Mesendoderm (in vitro differentiated cells): Measurements from ENCODE around the gene KRT6A.
"Not testable (repeated sequence)": the region's sequence is repeated elsewhere in the genome, so short reads cannot be mapped to it uniquely, and the experiment has no call there.

Source experiments
- DNase-seq: peaks from one replicate; pipeline ENCODE4 v3.0.0; 2013
- H2AK5ac ChIP-seq: 2 replicates; pipeline ENCODE4 v1.6.1; 2013; ENCODE audit warnings: low read length, inconsistent platforms
- H2BK120ac ChIP-seq: 2 replicates; pipeline ENCODE4 v1.6.1; 2013; ENCODE audit warnings: low read depth, mild to moderate bottlenecking, low read length, moderate library complexity, mixed read lengths
- H2BK15ac ChIP-seq: replicated peaks from 2 replicates; pipeline ENCODE4 v1.6.1; 2013; ENCODE audit warnings: low read depth, mild to moderate bottlenecking, moderate library complexity
- H2BK5ac ChIP-seq: 2 replicates; pipeline ENCODE4 v1.6.1; 2013; ENCODE audit warnings: low read length, inconsistent platforms
- H3K18ac ChIP-seq: 2 replicates; pipeline ENCODE4 v1.6.1; 2013; ENCODE audit warnings: mild to moderate bottlenecking, low read length, mixed read lengths
- H3K23ac ChIP-seq: one replicate; pipeline ENCODE4 v1.6.1; 2013; ENCODE audit warnings: low read length
- H3K27ac ChIP-seq: 2 replicates; pipeline ENCODE4 v1.5.1; 2013; ENCODE audit warnings: low read depth, mild to moderate bottlenecking, inconsistent platforms, low read length, moderate library complexity
- H3K27me3 ChIP-seq: 2 replicates; pipeline ENCODE4 v1.6.1; 2013; ENCODE audit warnings: low read length, control low read depth, mild to moderate bottlenecking, inconsistent platforms; ENCODE audit not compliant: insufficient read depth, poor library complexity
- H3K36me3 ChIP-seq: 2 replicates; pipeline ENCODE4 v1.6.1; 2013; ENCODE audit warnings: low read length, inconsistent platforms; ENCODE audit not compliant: control insufficient read depth, insufficient read depth
- H3K4ac ChIP-seq: one replicate; pipeline ENCODE4 v1.6.1; 2013; ENCODE audit warnings: low read depth, mild to moderate bottlenecking, low read length, moderate library complexity
- H3K4me1 ChIP-seq: 2 replicates; pipeline ENCODE4 v1.6.1; 2013; ENCODE audit warnings: low read depth, low read length, inconsistent platforms; ENCODE audit not compliant: control insufficient read depth
- H3K4me2 ChIP-seq: 2 replicates; pipeline ENCODE4 v1.6.1; 2013; ENCODE audit warnings: low read length
- H3K4me3 ChIP-seq: 2 replicates; pipeline ENCODE4 v1.5.1; 2013; ENCODE audit warnings: mild to moderate bottlenecking, low read length
- H3K56ac ChIP-seq: one replicate; pipeline ENCODE4 v1.6.1; 2013; ENCODE audit warnings: low read length
- H3K79me1 ChIP-seq: 2 replicates; pipeline ENCODE4 v1.6.1; 2013; ENCODE audit warnings: low read length, inconsistent platforms
- H3K79me2 ChIP-seq: 2 replicates; pipeline ENCODE4 v1.6.1; 2013; ENCODE audit warnings: mild to moderate bottlenecking, low read length; ENCODE audit not compliant: control insufficient read depth, insufficient read depth
- H3K9ac ChIP-seq: 2 replicates; pipeline ENCODE4 v1.6.1; 2013; ENCODE audit warnings: low read length, inconsistent platforms
- H4K5ac ChIP-seq: one replicate; pipeline ENCODE4 v1.6.1; 2013; ENCODE audit warnings: low read length
- H4K8ac ChIP-seq: one replicate; pipeline ENCODE4 v1.6.1; 2013; ENCODE audit warnings: low read depth, mild to moderate bottlenecking, control low read depth, low read length, moderate library complexity
- WGBS: extraction: QIAGEN DNeasy Blood & Tissue Kit; methylation state at CpG from one replicate; pipeline ENCODE4 v1.1.7; 2013; ENCODE audit warnings: low lambda C conversion rate, missing lambda C conversion rate; ENCODE audit not compliant: insufficient coverage; ENCODE audit errors: extremely low coverage; 5-methylcytosine and 5-hydroxymethylcytosine counted together

Gene KRT6A

DNA sequence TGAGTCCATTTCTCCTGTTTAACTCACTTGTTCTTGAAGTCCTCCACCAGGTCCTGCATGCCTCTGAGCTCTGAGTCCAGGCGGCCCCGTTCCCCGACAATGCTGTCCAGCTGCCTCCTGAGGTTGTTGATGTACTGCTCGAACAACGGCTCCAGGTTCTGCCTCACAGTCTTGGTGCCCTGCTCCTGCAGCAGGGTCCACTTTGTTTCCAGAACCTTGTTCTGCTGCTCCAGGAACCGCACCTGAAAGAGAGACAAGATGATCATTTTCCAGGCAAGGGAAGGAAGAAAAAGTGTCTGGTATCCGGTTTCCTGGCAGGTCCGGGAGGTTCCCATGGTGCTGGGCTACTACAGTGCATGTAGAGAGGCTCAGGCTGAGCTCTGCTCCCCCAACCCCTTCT is 1.6 kb downstream of the KRT6A start:
- not testable (repeated sequence) for H2BK15ac ChIP-seq, DNase-seq

DNA sequence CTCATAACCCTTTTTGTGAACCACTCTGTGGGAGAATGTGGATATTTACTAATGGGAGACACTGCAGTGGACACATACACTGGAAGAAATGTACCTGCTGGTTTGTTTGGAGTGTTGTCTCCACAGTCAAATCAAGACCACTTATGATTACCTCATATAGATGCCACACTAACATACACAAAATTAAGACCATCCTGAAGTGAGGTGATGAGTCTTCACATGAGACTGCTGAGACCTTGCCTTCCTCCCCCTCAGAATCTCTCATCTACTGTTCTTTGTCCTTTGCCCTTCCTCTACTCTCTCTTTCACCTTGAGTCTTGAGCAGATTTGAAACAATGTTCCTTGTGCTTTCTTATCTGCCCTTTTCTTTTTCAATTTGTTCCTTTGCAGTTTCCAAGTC is 4.3 kb downstream of the KRT6A start:
- Histone ChIP-seq H3K4me3 (no peak overlapping the region), H2BK120ac (no peak overlapping the region), H2AK5ac (no peak overlapping the region), H2BK5ac (no peak overlapping the region), H3K4me2 (no peak overlapping the region), H3K27ac (no peak overlapping the region), H3K23ac (no peak overlapping the region), H3K56ac (no peak overlapping the region), H3K9ac (no peak overlapping the region), H3K36me3 (no peaks in the 10 kb centered on the region), H3K18ac (no peak overlapping the region), H3K79me2 (no peaks in the 10 kb centered on the region), H3K4me1 (no peaks in the 10 kb centered on the region), H3K79me1 (no peaks in the 10 kb centered on the region), H3K4ac (no peak overlapping the region), H2BK15ac (no peak overlapping the region), H4K8ac (no peak overlapping the region), H4K5ac (no peak overlapping the region), H3K27me3 (no peaks in the 10 kb centered on the region)
- DNase-seq, result no peak

More for the DNA sequence above, 1.6 kb downstream of the KRT6A start:
- not testable (repeated sequence) for H3K9ac ChIP-seq, H3K4me3 ChIP-seq, H3K36me3 ChIP-seq, H2BK5ac ChIP-seq, H3K56ac ChIP-seq, H3K18ac ChIP-seq, H2BK120ac ChIP-seq, H3K27ac ChIP-seq, H3K4me2 ChIP-seq, H3K27me3 ChIP-seq, H3K79me1 ChIP-seq, H3K79me2 ChIP-seq, H3K4ac ChIP-seq, H4K5ac ChIP-seq, H4K8ac ChIP-seq, H3K23ac ChIP-seq, H2AK5ac ChIP-seq
- H3K4me1 ChIP-seq, result peaks cover 21% of the 10 kb centered on the region
- no CpG with 5 or more reads among the region's 8 CpGs for WGBS

DNA sequence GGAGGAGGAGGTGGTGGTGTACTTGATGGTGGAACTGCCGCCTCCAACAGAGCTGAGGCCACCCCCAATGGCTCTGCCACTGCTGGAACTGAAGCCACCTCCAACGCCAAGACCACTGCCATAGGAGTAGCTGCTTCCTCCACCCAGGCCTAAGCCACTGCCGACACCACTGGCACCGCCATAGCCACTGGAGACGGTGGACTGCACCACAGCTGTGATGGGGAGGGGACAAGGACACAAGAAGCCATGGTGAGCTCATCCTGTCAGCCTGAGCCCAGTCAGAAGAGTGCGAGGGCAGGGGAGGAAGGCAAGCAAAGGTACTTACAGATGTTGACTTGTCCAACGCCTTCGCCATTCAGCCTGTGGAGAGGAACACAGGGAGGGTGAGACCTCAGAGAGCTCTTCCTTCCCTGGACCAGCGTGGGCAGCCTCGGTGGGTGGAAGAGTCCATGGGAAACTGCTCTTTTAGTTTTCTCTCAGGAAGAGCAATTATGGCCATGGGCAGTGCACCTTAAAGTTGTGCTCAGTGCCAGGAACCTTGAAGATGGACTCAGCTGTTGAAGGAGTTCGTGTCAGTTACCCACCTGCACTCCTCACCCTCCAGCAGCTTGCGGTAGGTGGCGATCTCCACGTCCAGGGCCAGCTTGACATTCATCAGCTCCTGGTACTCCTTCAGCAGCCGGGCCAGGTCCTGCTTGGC is 5.2 kb downstream of the KRT6A start:
- not testable (repeated sequence) for H3K4ac ChIP-seq, H3K79me2 ChIP-seq, H4K5ac ChIP-seq, H3K79me1 ChIP-seq, H3K4me3 ChIP-seq, H3K36me3 ChIP-seq, H2BK120ac ChIP-seq, H2BK15ac ChIP-seq, H3K18ac ChIP-seq, H3K27me3 ChIP-seq, H2AK5ac ChIP-seq, DNase-seq, H3K4me1 ChIP-seq, H3K56ac ChIP-seq, H3K27ac ChIP-seq, H3K9ac ChIP-seq, H3K4me2 ChIP-seq, H3K23ac ChIP-seq, H2BK5ac ChIP-seq, H4K8ac ChIP-seq
- no CpG with 5 or more reads among the region's 15 CpGs for WGBS

DNA sequence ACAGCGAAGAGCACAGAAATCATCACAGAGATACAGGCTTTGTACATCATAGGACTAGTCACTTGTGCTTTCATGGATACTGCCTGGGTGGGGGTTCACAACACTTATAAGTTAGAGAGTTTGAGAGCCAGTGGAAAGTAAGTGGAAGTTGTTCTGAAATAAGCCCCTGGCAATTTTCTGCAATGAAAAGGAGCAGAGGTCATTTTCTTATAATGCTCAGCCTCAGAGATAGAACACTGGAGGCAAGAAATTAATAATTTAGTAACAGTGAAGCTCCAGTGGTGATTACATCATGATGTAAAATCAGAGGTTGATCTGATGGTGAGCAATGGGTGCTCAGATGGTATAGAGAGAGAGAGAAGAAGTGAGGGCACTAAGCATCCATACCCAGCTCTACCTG is 5.8 kb downstream of the KRT6A start:
- H3K36me3 ChIP-seq, result no peaks in the 10 kb centered on the region
- no peaks in the 10 kb centered on the region for H3K4me1 ChIP-seq
- H3K56ac ChIP-seq, result no peak overlapping the region
- H3K79me1 ChIP-seq, result no peaks in the 10 kb centered on the region
- H3K23ac ChIP-seq, result no peak overlapping the region
- H2BK5ac ChIP-seq, result no peak overlapping the region
- WGBS, result no CpG with 5 or more reads among the region's 1 CpG
- H3K18ac ChIP-seq, result no peak overlapping the region
- H2BK15ac ChIP-seq, result no peak overlapping the region
- no peak overlapping the region for H3K4me2 ChIP-seq
- H2BK120ac ChIP-seq, result no peak overlapping the region
- no peak overlapping the region for H3K9ac ChIP-seq
- no peak overlapping the region for H4K8ac ChIP-seq
- no peak overlapping the region for H3K27ac ChIP-seq
- H3K79me2 ChIP-seq, result no peaks in the 10 kb centered on the region
- H4K5ac ChIP-seq, result no peak overlapping the region
- no peak overlapping the region for H3K4me3 ChIP-seq
- H3K4ac ChIP-seq, result no peak overlapping the region
- no peak overlapping the region for H2AK5ac ChIP-seq
- H3K27me3 ChIP-seq, result no peaks in the 10 kb centered on the region
- no peak for DNase-seq

DNA sequence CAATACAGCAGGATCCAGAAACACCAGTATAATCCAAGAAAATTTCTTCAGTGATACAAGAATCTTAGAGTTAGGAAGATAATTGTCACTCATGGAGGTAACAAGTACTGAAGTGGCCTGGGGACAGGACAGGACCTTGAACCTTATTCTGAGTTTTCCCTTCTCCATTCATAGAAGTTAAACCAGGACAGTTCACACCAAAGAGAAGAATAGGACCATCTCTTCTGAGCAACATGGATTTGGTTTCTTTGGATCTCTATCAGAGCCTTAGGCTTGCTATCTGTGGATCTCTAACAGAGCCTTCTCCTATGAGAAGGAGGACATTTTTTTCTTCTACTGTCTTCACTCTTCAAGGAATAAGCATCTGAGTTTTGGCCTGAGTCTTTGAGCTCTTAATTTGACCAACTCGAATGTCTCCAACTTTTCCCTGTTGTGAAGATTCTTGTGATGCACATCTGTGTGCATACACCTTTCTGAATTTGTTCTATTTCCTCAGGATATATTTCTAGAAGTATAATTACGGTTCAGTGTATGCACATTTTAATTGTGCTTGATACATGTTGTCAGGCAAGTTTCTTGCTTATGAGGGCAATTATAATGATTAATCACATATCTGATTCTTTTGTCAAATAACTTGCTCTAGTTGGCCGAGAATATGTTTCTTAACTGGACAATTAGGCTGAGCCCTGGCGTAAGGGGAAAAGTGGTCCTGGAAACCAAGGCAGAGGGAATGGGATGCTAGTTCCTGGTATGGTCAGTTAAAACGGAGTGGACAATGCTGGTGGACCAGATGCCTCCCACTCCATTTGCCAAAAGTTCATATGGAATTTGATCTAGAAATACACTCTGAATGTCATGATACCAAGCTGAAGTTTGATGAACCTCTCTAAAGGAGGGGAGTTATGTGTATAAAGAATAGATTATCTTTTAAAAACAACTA is 6.6 kb downstream of the KRT6A start:
- H3K9ac ChIP-seq, result no peak overlapping the region
- H3K79me2 ChIP-seq, result no peaks in the 10 kb centered on the region
- H3K18ac ChIP-seq, result no peak overlapping the region
- no peak overlapping the region for H2BK5ac ChIP-seq
- no CpG with 5 or more reads among the region's 5 CpGs for WGBS
- H2BK120ac ChIP-seq, result no peak overlapping the region
- no peaks in the 10 kb centered on the region for H3K36me3 ChIP-seq
- H3K27ac ChIP-seq, result no peak overlapping the region
- H3K23ac ChIP-seq, result no peak overlapping the region
- H3K79me1 ChIP-seq, result no peaks in the 10 kb centered on the region
- no peak overlapping the region for H3K4ac ChIP-seq
- no peaks in the 10 kb centered on the region for H3K27me3 ChIP-seq
- no peak overlapping the region for H2AK5ac ChIP-seq
- H3K4me2 ChIP-seq, result no peak overlapping the region
- H4K5ac ChIP-seq, result no peak overlapping the region
- no peak overlapping the region for H2BK15ac ChIP-seq
- H3K4me3 ChIP-seq, result no peak overlapping the region
- no peak overlapping the region for H3K56ac ChIP-seq
- no peak overlapping the region for H4K8ac ChIP-seq
- DNase-seq, result no peak
- H3K4me1 ChIP-seq, result no peaks in the 10 kb centered on the region
